ENCODE data around the gene NUP153.

NUP153 gene

GRCh38 chr6:17679726-17680125, 27.0 kb downstream of the NUP153 start:
- no peak for TF ChIP-seq CTCF (conservative IDR thresholded peaks at IDR 0.05; ENCODE audit: low read depth, low read length)
- H3K4me3 ChIP-seq (ENCODE audit: low read length), result no peak overlapping the region
- no peak for DNase-seq (ENCODE audit: low read depth)

GRCh38 chr6:17677602-17678001, 29.1 kb downstream of the NUP153 start:
- H3K4me3 ChIP-seq (ENCODE audit: low read length), result no peak overlapping the region
- no peak for DNase-seq (ENCODE audit: low read depth)
- TF ChIP-seq CTCF (conservative IDR thresholded peaks at IDR 0.05; ENCODE audit: low read depth, low read length), result no peak

- TF ChIP-seq CTCF (conservative IDR thresholded peaks at IDR 0.05; ENCODE audit: low read depth, low read length), result no peak
- no peak overlapping the region for H3K4me3 ChIP-seq (ENCODE audit: low read length)
- no peak for DNase-seq (ENCODE audit: low read depth)
These were observed 33.0 kb downstream of the NUP153 start for GRCh38 chr6:17673543-17674254.

DNA sequence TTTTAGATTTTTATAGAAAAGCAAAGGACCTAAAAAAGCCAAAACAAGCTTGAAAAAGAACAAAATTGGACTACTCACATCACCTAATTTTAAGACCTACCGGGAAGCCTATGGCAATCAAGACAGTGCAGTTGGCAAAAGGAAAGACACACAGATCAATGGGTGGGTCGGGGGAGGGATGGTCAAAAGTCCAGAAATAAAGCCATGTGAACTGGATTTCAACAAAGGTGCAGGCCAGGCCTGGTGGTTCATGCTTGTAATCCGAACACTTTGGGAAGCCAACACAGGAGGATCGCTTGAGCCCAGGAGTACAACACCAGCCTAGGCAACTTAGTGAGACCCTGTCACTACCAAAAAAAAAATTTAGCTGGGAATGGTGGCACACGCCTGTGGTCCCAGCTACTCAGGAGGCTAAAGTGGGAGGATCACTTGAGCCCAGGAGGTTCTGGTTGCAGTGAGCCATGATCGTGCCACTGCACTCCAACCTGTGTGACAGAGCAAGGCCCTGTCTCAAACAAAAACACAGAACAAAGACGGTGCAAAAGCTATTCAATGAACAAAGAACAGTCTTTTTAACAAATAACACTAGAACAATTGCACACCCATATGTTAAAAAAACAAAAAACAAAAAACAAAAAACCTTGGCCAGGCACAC, 34.5 kb downstream of the NUP153 start:
- no peak overlapping the region for H3K4me3 ChIP-seq (ENCODE audit: low read length)
- no peak for TF ChIP-seq CTCF (conservative IDR thresholded peaks at IDR 0.05; ENCODE audit: low read depth, low read length)
- no peak for DNase-seq (ENCODE audit: low read depth)

DNA sequence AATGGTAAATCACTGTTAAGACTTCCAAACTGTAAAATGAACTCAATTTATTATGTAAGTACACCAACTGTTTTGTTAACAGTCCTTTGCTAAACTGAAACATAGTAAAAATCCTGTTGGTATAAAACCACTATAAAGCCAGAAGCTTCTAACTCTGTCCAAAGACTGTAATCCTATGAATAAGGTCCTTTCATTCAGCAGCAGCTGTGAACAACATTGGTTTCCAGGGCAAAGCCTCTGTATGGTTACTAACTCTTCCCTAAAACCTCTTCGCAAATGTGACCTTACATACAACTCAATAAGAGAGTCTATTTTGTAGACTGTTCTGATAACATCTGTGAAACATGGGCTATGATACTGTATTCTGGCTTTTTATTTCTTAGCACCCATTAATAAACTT, 40.1 kb downstream of the NUP153 start:
- TF ChIP-seq CTCF (conservative IDR thresholded peaks at IDR 0.05; ENCODE audit: low read depth, low read length), result no peak
- DNase-seq (ENCODE audit: low read depth), result no peak
- no peak overlapping the region for H3K4me3 ChIP-seq (ENCODE audit: low read length)

GRCh38 chr6:17665132-17665531, 41.6 kb downstream of the NUP153 start:
- H3K4me3 ChIP-seq (ENCODE audit: low read length), result no peak overlapping the region
- DNase-seq (ENCODE audit: low read depth), result no peak
- no peak for TF ChIP-seq CTCF (conservative IDR thresholded peaks at IDR 0.05; ENCODE audit: low read depth, low read length)

GRCh38 chr6:17663226-17663625, 43.5 kb downstream of the NUP153 start:
- no peak for TF ChIP-seq CTCF (conservative IDR thresholded peaks at IDR 0.05; ENCODE audit: low read depth, low read length)
- DNase-seq (ENCODE audit: low read depth), result no peak
- no peak overlapping the region for H3K4me3 ChIP-seq (ENCODE audit: low read length)
